Fibroblast of skin of abdomen (primary cell): ENCODE results near the gene RICTOR.

Experiments
- DNase-seq: peaks from one replicate; pipeline ENCODE4 v3.0.0-alpha.2; 2013

Gene RICTOR

DNA sequence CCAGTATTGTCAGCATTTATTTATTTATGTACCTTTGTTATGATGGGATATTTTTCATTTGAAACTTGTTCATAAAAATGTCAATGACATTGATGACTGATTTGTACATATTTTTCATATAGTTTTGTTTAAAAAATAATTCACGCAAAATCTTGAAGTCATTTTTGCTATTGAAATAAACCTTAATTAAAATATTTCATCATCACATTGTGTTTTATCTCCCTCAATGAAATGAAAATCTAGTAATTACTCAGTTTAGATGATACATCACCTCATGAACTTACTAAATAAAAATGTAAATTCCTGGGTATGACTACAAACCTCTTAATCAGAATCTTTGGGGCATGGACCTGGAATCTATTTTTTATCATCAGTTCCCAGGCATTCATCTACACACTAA lies 138.8 kb downstream of the RICTOR start:
- DNase-seq = no peak

DNA sequence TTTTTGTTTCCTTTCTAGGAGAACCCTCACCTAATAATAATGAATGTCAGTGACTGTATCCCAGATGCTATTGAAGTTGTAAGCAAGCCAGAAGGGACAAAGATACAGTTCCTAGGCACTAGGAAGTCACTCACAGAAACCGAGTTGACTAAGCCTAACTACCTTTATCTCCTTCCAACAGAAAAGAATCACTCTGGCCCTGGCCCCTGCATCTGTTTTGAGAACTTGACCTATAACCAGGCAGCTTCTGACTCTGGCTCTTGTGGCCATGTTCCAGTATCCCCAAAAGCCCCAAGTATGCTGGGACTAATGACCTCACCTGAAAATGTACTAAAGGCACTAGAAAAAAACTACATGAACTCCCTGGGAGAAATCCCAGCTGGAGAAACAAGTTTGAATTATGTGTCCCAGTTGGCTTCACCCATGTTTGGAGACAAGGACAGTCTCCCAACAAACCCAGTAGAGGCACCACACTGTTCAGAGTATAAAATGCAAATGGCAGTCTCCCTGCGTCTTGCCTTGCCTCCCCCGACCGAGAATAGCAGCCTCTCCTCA lies 141.3 kb downstream of the RICTOR start:
- DNase-seq = no peak

DNA sequence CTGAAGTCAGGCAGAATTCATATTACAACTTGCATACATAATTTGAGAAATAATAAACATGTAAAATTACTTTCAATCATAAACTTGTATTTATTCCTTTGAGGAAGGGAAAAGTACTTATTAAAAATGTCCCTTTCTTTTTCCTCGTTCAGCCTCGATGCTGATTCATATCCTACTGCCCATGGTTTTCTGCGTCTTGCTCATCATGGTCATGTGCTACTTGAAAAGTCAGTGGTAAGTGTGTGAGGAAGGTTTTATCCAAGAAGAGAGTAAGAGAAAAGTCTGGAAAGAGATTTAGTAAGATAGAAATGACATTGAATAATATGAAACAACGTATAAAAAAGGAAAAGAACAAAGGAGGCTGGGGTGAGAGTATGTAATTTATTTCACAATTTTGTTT lies 142.5 kb downstream of the RICTOR start:
- DNase-seq = no peak

DNA sequence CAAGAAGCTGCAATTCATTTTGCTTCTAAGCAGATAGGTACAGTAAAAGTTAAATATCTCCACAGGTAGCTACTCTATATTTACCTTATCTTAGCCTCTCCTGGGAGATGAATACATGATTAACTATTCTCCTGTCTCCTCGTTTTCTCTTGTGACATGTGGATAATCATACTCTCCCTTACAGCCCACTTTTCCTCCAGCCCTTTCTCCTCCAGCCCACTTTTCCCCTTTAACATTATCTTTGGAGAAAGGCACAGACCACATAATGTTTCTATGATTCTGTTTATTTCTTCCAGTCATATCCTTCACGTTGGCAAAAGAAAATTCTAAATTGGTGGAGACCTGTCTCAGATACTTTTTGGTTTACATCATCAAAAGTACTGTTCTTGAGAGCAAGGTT lies 144.4 kb downstream of the RICTOR start:
- DNase-seq = no peak

DNA sequence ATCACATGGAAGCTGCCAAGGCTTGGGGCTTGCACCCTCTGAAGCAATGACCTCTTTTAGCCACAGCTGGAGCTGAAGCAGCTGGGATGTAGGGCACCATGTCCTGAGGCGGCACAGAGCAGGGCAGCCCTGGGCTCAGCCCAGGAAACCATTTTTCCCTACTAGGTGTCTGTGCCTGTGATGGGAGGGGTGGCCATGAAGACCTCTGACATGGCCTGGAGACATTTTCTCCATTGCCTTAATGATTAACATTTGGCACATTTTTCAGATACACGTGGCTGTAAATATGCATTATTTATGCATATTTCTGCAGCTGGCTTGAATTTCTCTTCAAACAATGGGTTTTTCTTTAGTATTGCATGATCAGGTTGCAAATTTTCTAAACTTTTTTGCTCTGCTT lies 146.7 kb downstream of the RICTOR start:
- no peak for DNase-seq

DNA sequence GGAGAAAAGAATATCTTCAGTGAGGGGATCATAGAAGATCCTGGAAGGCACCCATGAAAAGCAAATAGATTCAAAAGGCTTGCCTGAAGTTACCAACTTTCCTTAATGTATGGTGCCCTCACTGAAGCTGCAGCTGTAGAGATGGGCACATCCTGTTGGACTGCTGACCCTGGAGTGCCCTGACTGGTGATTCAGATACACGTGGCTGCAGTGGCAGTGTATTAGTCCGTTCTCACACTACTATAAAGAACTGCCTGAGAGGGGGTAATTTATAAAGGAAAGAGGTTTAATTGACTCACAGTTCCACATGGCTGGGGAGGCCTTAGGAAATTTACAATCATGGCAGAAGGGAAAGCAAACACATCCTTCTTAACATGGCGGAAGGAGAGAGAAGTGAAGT lies 148.1 kb downstream of the RICTOR start:
- DNase-seq = no peak

DNA sequence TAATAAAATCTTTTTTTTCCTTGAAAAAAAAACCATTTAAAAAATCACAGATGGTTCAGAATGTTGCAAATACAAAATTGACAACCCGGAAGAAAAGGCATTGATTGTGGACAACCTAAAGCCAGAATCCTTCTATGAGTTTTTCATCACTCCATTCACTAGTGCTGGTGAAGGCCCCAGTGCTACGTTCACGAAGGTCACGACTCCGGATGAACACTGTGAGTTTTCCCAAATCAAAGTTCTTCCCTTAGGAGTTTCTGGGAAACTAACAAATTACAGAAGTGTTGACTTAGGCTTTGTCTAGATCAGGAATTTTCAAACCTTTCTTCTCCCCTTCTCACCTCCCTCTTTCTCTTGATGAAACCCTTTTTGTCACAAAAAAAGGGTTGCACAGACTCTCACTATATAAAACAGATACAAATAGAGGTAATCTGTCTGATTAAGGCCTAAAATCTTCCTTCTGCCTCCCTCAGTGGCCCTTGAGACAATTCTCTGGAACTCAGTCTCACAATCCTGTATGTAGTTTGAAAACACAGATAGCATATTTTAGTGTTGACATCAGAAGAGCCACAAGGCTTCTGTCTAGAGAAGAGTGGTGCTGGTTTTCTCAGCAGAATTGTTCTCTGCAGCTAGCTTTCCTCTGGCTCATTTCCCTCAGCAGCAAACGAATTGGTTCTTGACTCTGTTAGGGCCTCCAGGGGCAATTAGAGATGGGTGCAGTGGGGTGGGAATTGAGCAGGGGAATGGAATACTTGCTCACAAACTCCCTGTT lies 148.9 kb downstream of the RICTOR start:
- peak; percentile 68 for DNase-seq

DNA sequence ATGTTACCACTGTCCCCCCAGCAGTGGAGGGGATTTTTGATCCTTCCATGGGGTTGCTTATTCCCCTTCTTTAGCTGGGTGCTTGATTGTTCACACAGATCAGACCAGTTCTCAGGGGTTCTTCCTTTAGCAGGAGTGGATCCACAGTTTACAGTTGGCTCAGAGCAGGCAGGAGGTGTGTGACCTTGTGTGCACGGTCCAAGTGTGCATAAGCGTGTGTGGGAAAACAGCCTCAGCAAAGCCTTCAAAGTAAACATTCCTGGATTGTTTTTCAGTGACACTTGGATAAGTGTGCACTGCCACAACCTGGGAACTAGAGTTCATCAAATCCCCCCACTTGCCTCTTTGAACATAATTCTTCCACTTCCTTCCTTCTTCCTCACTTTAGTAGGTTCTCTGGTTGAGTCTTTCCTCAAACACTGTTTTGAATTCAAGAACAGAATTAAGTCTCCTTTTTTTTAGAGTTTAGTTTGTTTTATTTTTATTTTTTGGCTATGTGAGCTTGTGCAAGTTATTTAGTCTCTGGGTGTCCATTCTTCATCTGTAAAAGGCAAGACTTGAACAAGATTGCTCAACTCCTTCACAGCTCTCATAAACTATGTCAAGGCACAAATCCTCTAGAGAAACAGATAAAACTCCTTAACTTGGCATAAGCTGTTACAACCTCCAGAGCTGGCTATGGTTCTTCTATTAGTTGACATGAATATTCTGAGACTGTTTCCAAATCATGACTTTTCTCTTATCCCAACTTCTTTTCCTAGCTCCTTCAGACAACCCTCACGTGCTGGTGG lies 150.3 kb downstream of the RICTOR start:
- peak; percentile 22 for DNase-seq

DNA sequence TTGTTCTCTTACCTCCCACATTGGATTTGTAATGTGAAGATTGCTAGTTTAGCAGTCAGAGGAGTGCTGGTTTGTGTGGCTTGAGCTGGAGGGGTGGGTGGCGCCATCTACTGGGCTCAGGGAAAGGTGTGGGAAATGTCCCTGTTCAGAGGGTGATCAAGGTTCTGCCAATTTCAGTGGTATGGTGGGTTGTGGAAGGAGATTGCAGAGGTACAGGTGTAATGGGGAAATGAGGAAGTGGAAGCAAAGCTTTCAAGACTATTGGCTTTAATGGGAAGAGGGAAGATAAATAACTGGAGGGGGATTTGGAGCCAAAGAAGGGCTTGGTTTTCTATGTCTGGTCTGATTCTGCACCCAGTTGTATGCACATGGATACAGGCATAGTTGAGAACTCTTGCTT lies 152.0 kb downstream of the RICTOR start:
- DNase-seq = peak; percentile 40

DNA sequence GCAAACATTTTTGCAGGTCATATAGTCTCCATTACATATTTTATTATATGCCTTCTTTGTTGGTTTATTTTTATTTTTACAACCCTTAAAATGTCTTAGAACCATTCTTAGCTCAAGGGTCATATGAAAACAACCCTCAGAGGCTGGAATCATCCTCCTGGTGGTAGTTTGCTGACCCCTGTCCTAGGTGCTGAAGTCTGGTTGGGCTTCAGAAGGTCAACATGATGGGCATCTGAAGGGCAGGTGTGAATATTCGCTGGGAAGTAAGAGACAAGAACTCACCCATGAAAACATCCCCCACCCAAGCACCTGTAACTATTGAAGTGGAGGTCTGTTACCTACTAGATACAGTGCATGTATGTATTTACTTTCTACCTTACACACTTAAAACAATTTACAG lies 153.0 kb downstream of the RICTOR start:
- no peak for DNase-seq

DNA sequence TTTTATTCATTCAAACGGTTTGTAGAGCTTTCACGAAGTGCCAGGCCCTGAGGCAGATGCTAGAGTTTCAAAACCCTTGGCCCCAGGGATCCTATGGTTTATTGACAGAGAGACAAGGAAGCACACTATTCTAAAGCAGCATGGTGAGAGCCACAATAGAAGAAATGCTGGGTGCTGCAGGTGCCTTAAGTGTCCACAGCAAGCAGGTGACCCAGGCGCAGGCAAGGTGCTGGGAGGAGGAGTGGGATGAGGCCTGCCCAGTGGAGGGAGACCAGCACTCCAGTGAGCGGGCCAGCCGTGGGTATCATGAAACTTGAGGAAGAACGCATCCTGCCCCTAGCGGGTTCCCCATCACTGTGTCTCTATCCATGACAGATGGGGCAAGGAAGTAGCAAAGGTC lies 157.4 kb downstream of the RICTOR start:
- DNase-seq = no peak

DNA sequence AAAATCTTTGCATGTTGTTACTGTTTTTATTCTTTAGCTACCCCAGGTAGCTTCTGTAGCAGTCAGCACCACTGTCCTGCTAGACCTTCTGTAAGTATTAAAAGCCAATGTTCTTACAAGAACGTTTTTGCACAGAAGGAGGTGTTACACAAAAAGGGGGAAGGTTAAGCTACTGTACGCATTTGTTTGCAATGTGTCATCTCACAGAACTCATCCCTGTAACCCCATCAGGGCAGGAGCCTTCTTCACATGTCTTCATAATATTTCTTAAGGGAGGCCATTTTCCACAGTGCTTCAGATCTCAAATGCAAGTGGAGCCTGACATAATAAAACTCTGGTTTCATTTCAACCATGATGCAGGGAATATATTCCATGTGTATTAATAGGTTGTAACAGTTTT lies 160.5 kb downstream of the RICTOR start:
- DNase-seq = no peak

DNA sequence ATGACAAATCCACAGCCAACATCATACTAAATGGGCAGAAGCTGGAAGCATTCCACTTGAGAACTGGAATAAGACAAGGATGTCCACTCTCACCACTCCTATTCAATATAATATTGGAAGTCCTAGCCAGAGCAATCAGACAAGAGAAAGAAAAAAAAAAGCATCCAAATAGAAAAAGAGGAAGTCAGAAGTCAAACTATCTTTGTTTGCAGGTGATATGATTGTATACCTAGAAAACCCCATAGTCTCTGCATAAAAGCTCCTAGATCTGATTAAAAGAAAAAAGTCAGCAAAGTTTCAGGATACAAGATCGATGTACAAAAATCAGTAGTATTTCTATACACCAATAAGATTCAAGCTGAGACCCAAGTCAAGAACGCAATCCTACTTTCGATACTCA lies 162.3 kb downstream of the RICTOR start:
- DNase-seq = no peak

DNA sequence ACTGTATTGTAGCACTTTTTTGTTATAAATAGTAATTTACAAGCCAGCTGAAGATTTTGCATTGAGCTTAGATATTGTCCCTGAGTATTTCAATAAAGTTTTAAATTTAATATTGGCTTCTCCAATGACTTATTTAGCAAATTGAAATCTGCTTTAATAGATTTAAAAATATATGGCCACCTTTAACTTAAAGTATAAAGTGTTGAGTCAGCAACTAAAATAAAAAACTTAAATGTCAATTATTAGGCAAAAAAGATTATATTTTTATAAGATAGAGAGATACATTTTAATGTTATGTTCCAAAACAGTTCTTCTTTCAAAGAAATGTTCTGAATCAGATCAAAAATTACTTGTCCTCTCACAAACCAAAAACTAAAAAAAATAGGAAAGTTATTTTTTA lies 167.7 kb downstream of the RICTOR start:
- DNase-seq = no peak

DNA sequence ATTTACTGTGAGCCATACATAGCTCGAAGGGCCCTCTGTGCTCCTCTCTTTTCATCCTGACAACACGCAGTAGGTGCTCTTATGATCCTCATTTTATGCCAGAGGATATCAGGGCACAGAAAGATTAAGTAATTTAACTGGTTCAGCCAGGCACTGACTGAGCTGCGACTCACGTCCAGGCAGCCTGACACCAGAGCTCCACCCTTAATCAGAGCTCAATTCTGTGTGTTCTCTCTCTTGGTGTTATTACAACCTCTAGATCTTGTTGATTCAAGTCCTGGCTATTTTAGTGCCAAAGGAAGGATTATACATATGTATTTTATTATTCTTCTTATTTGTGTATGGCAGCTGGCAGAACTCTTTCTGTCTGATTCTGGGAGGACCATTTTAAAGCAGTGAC lies 168.7 kb downstream of the RICTOR start:
- DNase-seq = no peak

DNA sequence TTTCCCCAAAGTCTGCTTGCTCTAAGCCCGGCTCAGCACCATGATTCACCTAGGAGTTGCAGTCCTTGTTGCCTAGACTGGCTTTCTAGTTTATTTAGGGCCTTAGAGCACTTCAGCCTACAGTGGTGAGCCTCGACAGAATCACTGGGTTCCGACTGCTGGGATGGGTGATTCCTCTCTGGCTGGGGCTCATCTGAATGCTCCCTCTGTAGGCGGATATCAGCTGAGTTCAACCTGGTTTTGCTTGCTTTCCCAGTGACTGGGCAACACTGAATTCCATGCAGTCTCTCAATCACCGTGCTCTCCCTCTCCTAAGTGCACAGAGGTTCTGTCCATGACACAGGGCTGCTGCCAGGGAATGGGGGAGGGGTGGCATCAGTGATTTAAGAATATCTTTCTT lies 174.3 kb downstream of the RICTOR start:
- no peak for DNase-seq

DNA sequence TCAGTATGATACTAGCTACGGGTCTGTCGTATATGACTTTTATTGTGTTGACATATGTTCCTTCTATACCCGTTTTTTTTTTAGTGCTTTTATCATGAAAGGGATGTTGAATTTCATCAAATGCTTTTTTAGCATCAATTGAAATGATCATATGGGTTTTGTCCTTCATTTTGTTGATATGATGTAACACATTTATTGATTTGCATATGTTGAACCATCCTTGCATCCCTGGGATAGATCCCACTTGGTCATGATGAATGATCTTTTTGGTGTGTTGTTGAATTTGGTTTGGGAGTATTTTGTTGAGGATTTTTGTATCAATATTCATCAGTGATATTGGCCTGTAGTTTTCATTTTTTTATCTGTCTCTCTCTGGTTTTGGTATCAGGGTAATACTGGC lies 177.4 kb downstream of the RICTOR start:
- no peak for DNase-seq

DNA sequence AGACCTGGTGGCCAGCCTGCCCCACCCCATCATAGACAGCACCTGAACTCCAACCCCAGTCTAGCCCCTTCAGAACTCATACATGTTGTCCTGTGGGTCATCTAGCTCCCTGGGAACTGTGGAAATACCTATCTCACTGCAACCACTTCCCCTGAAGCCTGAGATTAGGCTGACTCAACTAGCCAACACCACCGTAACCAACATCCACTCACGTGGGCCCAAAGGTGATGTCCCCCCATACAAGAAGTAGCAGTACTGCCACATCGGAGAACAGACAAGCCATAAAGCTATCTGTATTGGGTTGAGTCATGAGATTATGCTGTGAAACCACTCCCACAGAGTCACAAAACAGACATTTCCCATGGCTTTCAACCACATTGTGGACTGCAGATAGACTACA lies 181.8 kb downstream of the RICTOR start:
- no peak for DNase-seq

DNA sequence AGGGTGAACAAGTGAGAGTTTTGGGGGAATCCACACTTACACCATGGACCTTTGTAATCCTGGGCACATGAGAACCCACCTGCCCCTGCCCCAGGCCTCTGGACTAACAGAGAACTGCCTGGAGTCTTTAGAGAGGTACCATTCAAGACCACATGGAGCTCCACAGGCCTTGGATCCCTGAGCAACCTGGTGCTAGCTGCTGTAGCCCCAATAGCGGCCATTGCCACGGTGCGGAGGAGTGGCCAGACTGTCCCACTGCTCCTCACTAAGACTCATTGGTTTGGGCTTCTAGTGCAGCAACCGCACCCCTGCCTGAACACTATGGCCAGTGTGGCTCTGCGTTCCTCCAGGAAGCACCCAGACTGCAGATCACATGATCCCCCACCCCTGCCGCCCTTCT lies 182.6 kb downstream of the RICTOR start:
- no peak for DNase-seq

DNA sequence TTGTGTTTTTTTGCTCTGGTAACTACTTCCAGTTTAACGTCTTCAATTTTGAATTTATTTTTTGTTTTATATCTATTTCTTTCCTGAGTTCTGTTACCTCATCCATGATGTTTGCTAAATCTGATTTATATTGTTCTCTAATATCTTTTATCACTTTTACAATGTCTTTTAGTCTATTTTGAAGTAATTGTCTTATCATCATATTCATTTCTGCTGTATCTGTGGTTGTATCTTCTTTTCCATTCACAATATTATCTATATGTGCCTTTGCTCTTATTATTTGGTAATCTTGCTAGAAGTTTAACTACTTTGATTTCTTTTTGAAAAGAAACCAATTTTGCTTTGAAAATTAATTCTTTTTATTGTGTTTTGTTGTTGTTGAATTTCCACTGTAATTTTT lies 184.8 kb downstream of the RICTOR start:
- DNase-seq = no peak

DNA sequence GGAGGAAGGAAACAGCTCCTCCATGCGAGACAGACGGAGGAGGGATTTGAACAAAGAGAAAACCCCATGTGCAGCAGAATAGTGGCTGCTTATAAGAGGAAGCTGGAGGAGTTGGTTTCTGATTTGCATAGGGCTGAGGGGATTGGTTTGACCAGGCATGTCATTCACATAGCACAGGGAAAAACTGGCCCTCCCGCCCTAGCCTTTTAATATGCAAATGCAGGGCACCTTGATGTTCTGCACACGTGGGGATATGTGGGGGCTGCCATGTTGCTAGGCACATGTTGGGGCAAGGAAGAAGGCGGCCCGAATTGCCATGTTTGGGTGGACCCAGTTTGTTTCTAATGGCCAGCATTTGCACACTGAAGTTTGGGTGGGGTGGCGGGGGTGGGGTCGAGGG lies 186.2 kb downstream of the RICTOR start:
- DNase-seq = no peak
